B cell (primary cell): ENCODE data around the gene CLN3. TPM values are rescaled to one million over a fixed set of nuclear protein-coding genes. Genes with fewer than 3 reads are reported as not detected.
"Not testable (repeated sequence)": the region's sequence is repeated elsewhere in the genome, so short reads cannot be mapped to it uniquely, and the experiment has no call there.

Experiments used
- ATAC-seq: fragments of 200-7000 bp; cut with Tn5 transposase; one replicate; pipeline ENCODE4 v1.10.0; 2021; ENCODE audit warnings: low read depth, mild to moderate bottlenecking, moderate number of reproducible peaks, moderate library complexity
- CTCF ChIA-PET: fragments of 350-600 bp; sonication (Branson Sonifier 250); formaldehyde crosslinking; loops from one replicate; lab custom pipeline; 2021; ENCODE audit warnings: antibody characterized with exemption, inconsistent platforms; lab: Charles Lee
- POLR2A ChIA-PET: fragments of 350-600 bp; sonication (Branson Sonifier 250); formaldehyde crosslinking; loops from one replicate; lab custom pipeline; 2021; ENCODE audit warnings: antibody characterized with exemption; lab: Charles Lee
- DNase-seq: peaks from one replicate; pipeline ENCODE4 v3.0.0; 2013
- H2AFZ ChIP-seq: 2 replicates; pipeline ENCODE4 v1.6.1; 2012; ENCODE audit warnings: mild to moderate bottlenecking, low read depth, low read length; ENCODE audit not compliant: insufficient read depth, poor library complexity, severe bottlenecking
- H3K27ac ChIP-seq, 2 donors: 1 replicate in 1 of 2; 2 replicates in 1 of 2; pipeline ENCODE4 v1.5.1; 2012 to 2013; ENCODE audit warnings: low read length in 2 of 2, mild to moderate bottlenecking in 2 of 2, moderate library complexity in 1 of 2
- H3K27me3 ChIP-seq, 4 experiments: fragments of 200-600 bp in 1 of 4; sonication (generic) in 1 of 4; replicated peaks in 1 of 4; 1 replicate in 2 of 4; 2 replicates in 2 of 4; pipeline versions ENCODE4 v1.6.1 to v1.7.0; 2013 to 2016; ENCODE audit warnings: low read length in 3 of 4, mild to moderate bottlenecking in 2 of 4, mixed read lengths in 1 of 4, moderate library complexity in 1 of 4; ENCODE audit not compliant: insufficient read depth in 4 of 4, control insufficient read depth in 3 of 4; ENCODE audit errors: control extremely low read depth in 1 of 4
- H3K36me3 ChIP-seq, 2 experiments: replicated peaks in 1 of 2; 1 replicate in 1 of 2; 2 replicates in 1 of 2; pipeline versions ENCODE4 v1.6.1 to v1.7.1; 2013; ENCODE audit warnings: low read length in 1 of 2; ENCODE audit not compliant: insufficient read depth in 2 of 2, control insufficient read depth in 1 of 2; ENCODE audit errors: control extremely low read depth in 1 of 2, extremely low read depth in 1 of 2
- H3K4me1 ChIP-seq, 2 donors: fragments of 200-600 bp in 1 of 2; sonication (generic) in 1 of 2; 1 replicate in 1 of 2; 2 replicates in 1 of 2; pipeline versions ENCODE4 v1.5.1 to v1.6.1; 2013 to 2017; ENCODE audit warnings: low read length in 2 of 2; ENCODE audit not compliant: control insufficient read depth in 2 of 2, insufficient read depth in 2 of 2
- H3K4me2 ChIP-seq: replicated peaks from 2 replicates; pipeline ENCODE3; 2012; ENCODE audit warnings: mild to moderate bottlenecking, low read depth, low read length; ENCODE audit not compliant: poor library complexity, severe bottlenecking
- H3K4me3 ChIP-seq, 5 experiments: fragments of 200-600 bp in 1 of 5; sonication (generic) in 1 of 5; 1 replicate in 3 of 5; 2 replicates in 2 of 5; pipeline versions ENCODE4 v1.5.1 to v1.7.0; 2011 to 2016; ENCODE audit warnings: low read length in 4 of 5, mild to moderate bottlenecking in 4 of 5, low read depth in 2 of 5, control low read depth in 1 of 5, moderate library complexity in 1 of 5; ENCODE audit not compliant: insufficient read depth in 1 of 5; ENCODE audit errors: control extremely low read depth in 1 of 5, extremely low read depth in 1 of 5
- H3K79me2 ChIP-seq: fragments of 200-600 bp; sonication (generic); one replicate; pipeline ENCODE4 v1.6.0; 2016; ENCODE audit warnings: low read length; ENCODE audit not compliant: control insufficient read depth, insufficient read depth
- H3K9ac ChIP-seq: fragments of 200-600 bp; sonication (generic); 2 replicates; pipeline ENCODE4 v1.6.1; 2017; ENCODE audit warnings: mild to moderate bottlenecking, low read length, moderate library complexity
- H3K9me3 ChIP-seq, 3 donors: one replicate each; pipeline versions ENCODE4 v1.6.1 to v1.7.1; 2013; ENCODE audit warnings: low read length in 2 of 3; ENCODE audit not compliant: control insufficient read depth in 2 of 3, insufficient read depth in 1 of 3; ENCODE audit errors: control extremely low read depth in 1 of 3
- H4K20me1 ChIP-seq: 2 replicates; pipeline ENCODE4 v1.6.0; 2012; ENCODE audit warnings: mild to moderate bottlenecking, low read length; ENCODE audit not compliant: insufficient read depth, control insufficient read depth, poor library complexity, severe bottlenecking
- H3K27ac Mint-ChIP-seq: one replicate; pipeline ENCODE4 v1.8.0; 2021; ENCODE audit warnings: mixed read lengths
- H3K27me3 Mint-ChIP-seq: one replicate; pipeline ENCODE4 v1.8.0; 2021; ENCODE audit warnings: mixed read lengths
- H3K4me1 Mint-ChIP-seq: one replicate; pipeline ENCODE4 v1.8.0; 2021; ENCODE audit warnings: mixed read lengths
- H3K4me3 Mint-ChIP-seq: one replicate; pipeline ENCODE4 v1.8.0; 2021; ENCODE audit warnings: mixed read lengths
- H3K9me3 Mint-ChIP-seq: one replicate; pipeline ENCODE4 v1.8.0; 2022; ENCODE audit warnings: mixed read lengths; ENCODE audit not compliant: insufficient read depth
- WGBS: methylation state at CpG from one replicate; pipeline ENCODE4 v1.1.5; 2013; ENCODE audit warnings: missing lambda C conversion rate; ENCODE audit not compliant: insufficient coverage; 5-methylcytosine and 5-hydroxymethylcytosine counted together
- intact Hi-C: fragments of 100-400 bp; cut with micrococcal nuclease; formaldehyde crosslinking; loops from one replicate; pipeline ENCODE4 v1.10.0; 2022
- polyA plus RNA-seq: library from polyadenylated mRNA; depleted of rRNA; stranded (reverse); fragments of >200 nt; gene quantifications from 2 replicates; pipeline ENCODE4 v1.2.3, GENCODE V29; 2012
- total RNA-seq, 2 donors: library from RNA; stranded (reverse); fragments of 120-200 nt in 1 of 2; gene quantifications; 1 replicate in 1 of 2; 2 replicates in 1 of 2; pipeline versions ENCODE4 v1.2.3 to v1.2.4, GENCODE V29; 2013 to 2022

Gene CLN3
- total and polyA plus RNA-seq, 2 donors (not counting 1 experiment from before 2014, with no cell fraction given): 34.3 to 37.7 TPM

GRCh38 chr16:28443943-28444342, 47.9 kb downstream of the CLN3 start:
- DNase-seq, H3K79me2 ChIP-seq, H4K20me1 ChIP-seq, ATAC-seq, H3K9me3 ChIP-seq, H3K9me3 Mint-ChIP-seq, H3K4me1 Mint-ChIP-seq, CTCF ChIA-PET, H3K4me1 ChIP-seq, intact Hi-C loops, H2AFZ ChIP-seq, H3K9ac ChIP-seq, H3K4me2 ChIP-seq, H3K4me3 ChIP-seq, H3K27ac ChIP-seq, H3K27me3 ChIP-seq, H3K36me3 ChIP-seq, POLR2A ChIA-PET, H3K27me3 Mint-ChIP-seq, H3K27ac Mint-ChIP-seq, H3K4me3 Mint-ChIP-seq: not testable (repeated sequence)
- no CpG with 5 or more reads among the region's 6 CpGs for WGBS

- H4K20me1 ChIP-seq, intact Hi-C loops, H3K27me3 ChIP-seq, CTCF ChIA-PET, H3K79me2 ChIP-seq, H3K4me3 Mint-ChIP-seq, ATAC-seq, H3K9me3 ChIP-seq, H3K9me3 Mint-ChIP-seq, H3K27me3 Mint-ChIP-seq, H3K4me3 ChIP-seq, H3K4me1 Mint-ChIP-seq, H3K9ac ChIP-seq, H3K4me1 ChIP-seq, H3K4me2 ChIP-seq, DNase-seq, H3K27ac ChIP-seq, POLR2A ChIA-PET, H3K27ac Mint-ChIP-seq, H2AFZ ChIP-seq, H3K36me3 ChIP-seq: not testable (repeated sequence)
- WGBS: no CpG with 5 or more reads among the region's 6 CpGs
Measured at GRCh38 chr16:28438899-28439298, 53.0 kb downstream of the CLN3 start.

GRCh38 chr16:28435340-28435739, 56.5 kb downstream of the CLN3 start:
- CTCF ChIA-PET, H3K36me3 ChIP-seq, H3K9me3 Mint-ChIP-seq, H3K4me1 Mint-ChIP-seq, H3K27ac ChIP-seq, H3K9ac ChIP-seq, H3K4me3 ChIP-seq, H3K4me3 Mint-ChIP-seq, H3K27me3 ChIP-seq, H3K27ac Mint-ChIP-seq, H3K4me1 ChIP-seq, H2AFZ ChIP-seq, POLR2A ChIA-PET, DNase-seq, ATAC-seq, H4K20me1 ChIP-seq, H3K79me2 ChIP-seq, intact Hi-C loops, H3K4me2 ChIP-seq, H3K27me3 Mint-ChIP-seq, H3K9me3 ChIP-seq: not testable (repeated sequence)
- WGBS: no CpG with 5 or more reads among the region's 29 CpGs

Other genes starting within 250 kb of the CLN3 start
- 1.2 and 1.3 TPM in 2 replicates for gene SBK1, start 199.5 kb downstream of the CLN3 start, total RNA-seq
- gene SBK1, start 199.5 kb downstream of the CLN3 start, polyA plus RNA-seq: 0.22 and 0.78 TPM in 2 replicates
- 5.8 and 6.2 TPM in 2 replicates for gene NPIPB6, start 128.6 kb downstream of the CLN3 start, total RNA-seq
- 2.1 and 2.3 TPM in 2 replicates for gene NPIPB6, start 128.6 kb downstream of the CLN3 start, polyA plus RNA-seq
- gene EIF3CL, start 88.2 kb downstream of the CLN3 start, total RNA-seq: 73.8 and 77.9 TPM in 2 replicates
- 37.9 and 90.2 TPM in 2 replicates for gene EIF3CL, start 88.2 kb downstream of the CLN3 start, polyA plus RNA-seq
- 0.30 and 0.58 TPM in 2 replicates for gene NPIPB7, start 19.7 kb downstream of the CLN3 start, total RNA-seq
- gene NPIPB7, start 19.7 kb downstream of the CLN3 start, polyA plus RNA-seq: 0.52 and 0.92 TPM in 2 replicates
- 2.6 and 2.9 TPM in 2 replicates for gene APOBR, start 2.6 kb upstream of the CLN3 start, total RNA-seq
- 0.81 and 1.3 TPM in 2 replicates for gene APOBR, start 2.6 kb upstream of the CLN3 start, polyA plus RNA-seq
- gene IL27, start 14.8 kb upstream of the CLN3 start, total RNA-seq: not detected in 2 replicates
- gene IL27, start 14.8 kb upstream of the CLN3 start, polyA plus RNA-seq: 0.09 TPM in 1 of 2 replicates, not detected in the other
- gene NUPR1, start 46.9 kb upstream of the CLN3 start, total RNA-seq: not detected in 2 replicates
- gene NUPR1, start 46.9 kb upstream of the CLN3 start, polyA plus RNA-seq: not detected in 2 replicates
- 52.5 and 52.9 TPM in 2 replicates for gene SGF29, start 61.8 kb upstream of the CLN3 start, total RNA-seq
- 24.0 and 28.2 TPM in 2 replicates for gene SGF29, start 61.8 kb upstream of the CLN3 start, polyA plus RNA-seq
- gene SULT1A2, start 105.0 kb upstream of the CLN3 start, total RNA-seq: 0.32 and 0.36 TPM in 2 replicates
- gene SULT1A2, start 105.0 kb upstream of the CLN3 start, polyA plus RNA-seq: 0.29 TPM in 1 of 2 replicates, not detected in the other
- gene SULT1A1, start 118.0 kb upstream of the CLN3 start, total RNA-seq: 4.2 and 5.0 TPM in 2 replicates
- gene SULT1A1, start 118.0 kb upstream of the CLN3 start, polyA plus RNA-seq: 5.0 and 7.1 TPM in 2 replicates
- 0.44 and 1.1 TPM in 2 replicates for gene NPIPB8, start 146.0 kb upstream of the CLN3 start, total RNA-seq
- 0.04 and 0.22 TPM in 2 replicates for gene NPIPB8, start 146.0 kb upstream of the CLN3 start, polyA plus RNA-seq
- 353 and 372 TPM in 2 replicates for gene EIF3C, start 219.4 kb upstream of the CLN3 start, total RNA-seq
- gene EIF3C, start 219.4 kb upstream of the CLN3 start, polyA plus RNA-seq: 97.8 and 126 TPM in 2 replicates